ENCODE data around the gene KCTD3.

GRCh38 chr1:215612391-215612790, 45.3 kb downstream of the KCTD3 start:
- TF ChIP-seq CTCF (IDR thresholded peaks at IDR 0.05) (no peak), POLR2A (IDR thresholded peaks at IDR 0.05) (no peak)

All from right lobe of liver (tissue), 4 donors.